GM13976 (cell line): ENCODE data around the gene ZSCAN10.

Source experiments
- DNase-seq: peaks from one replicate; pipeline ENCODE4 v3.0.0; 2012; ENCODE audit warnings: low spot score
- in situ Hi-C: fragments of 300-500 bp; cut with MboI; formaldehyde crosslinking; loops from one replicate; pipeline ENCODE4 v1.12.0; 2022; ENCODE audit warnings: low sequenced_read_pairs, mixed read lengths, inconsistent platforms; ENCODE audit not compliant: unreplicated experiment
- TF ChIP-seq, protein P1 (sequence below): IDR thresholded peaks from 2 replicates; pipeline ENCODE4 v1.5.1; 2012; ENCODE audit warnings: borderline replicate concordance, mild to moderate bottlenecking; ENCODE audit not compliant: insufficient read depth; ENCODE audit errors: extremely low read depth, missing control alignments, control extremely low read depth

ZSCAN10 gene

DNA sequence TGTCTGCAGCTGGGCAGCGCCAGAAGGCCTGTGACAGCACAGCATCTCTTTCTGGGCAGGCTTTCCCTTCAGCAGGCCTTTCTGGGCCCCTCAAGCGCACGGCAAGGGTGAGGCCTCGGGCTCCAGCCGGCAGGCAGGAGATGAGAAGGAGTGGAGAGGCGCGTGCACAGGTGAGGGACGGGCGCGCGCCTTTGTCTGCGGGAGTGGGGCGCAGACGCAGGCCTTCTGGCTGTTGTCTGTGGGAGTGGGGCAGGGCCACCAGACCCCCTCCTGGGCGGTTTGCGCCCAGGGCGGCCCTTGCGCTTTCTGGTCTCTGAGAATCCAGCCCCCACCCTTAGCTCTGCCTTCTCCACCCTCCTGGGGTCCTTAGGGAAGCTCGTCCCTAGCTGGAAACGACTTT, 19.8 kb upstream of the ZSCAN10 start:
- in situ Hi-C loops, result no loop called here
- DNase-seq, result no peak
- TF ChIP-seq, protein P1, sequence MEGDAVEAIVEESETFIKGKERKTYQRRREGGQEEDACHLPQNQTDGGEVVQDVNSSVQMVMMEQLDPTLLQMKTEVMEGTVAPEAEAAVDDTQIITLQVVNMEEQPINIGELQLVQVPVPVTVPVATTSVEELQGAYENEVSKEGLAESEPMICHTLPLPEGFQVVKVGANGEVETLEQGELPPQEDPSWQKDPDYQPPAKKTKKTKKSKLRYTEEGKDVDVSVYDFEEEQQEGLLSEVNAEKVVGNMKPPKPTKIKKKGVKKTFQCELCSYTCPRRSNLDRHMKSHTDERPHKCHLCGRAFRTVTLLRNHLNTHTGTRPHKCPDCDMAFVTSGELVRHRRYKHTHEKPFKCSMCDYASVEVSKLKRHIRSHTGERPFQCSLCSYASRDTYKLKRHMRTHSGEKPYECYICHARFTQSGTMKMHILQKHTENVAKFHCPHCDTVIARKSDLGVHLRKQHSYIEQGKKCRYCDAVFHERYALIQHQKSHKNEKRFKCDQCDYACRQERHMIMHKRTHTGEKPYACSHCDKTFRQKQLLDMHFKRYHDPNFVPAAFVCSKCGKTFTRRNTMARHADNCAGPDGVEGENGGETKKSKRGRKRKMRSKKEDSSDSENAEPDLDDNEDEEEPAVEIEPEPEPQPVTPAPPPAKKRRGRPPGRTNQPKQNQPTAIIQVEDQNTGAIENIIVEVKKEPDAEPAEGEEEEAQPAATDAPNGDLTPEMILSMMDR, result no peak

DNA sequence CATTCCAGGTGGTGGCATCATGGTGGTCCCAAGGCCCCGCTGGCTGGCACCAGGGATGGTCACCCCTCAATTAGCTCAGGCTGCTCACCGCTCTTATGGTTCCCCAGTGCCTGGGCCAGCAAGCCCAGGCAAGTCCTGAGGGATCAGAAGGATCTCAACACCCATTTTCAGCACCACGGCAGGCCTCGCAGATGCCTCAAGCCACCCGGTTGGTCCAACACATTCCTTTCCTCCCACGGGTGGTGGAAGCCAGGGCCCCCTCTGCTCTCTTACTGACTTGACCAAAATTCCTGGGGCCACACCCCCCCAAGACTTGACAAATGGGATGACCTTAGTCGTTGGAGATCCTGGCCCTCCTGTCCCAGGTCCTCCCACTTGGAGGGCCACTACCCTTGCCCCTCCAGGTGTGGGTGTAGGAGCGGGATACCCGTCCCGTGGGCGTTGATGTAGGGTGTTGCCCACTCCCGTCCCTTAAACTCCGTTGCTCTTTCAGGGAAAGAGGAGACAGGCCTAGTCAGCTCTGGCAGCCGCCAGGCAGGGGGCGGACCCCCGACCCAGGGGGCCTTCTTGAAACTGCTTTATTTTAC, 19.2 kb upstream of the ZSCAN10 start:
- no peak for DNase-seq
- in situ Hi-C loops, result no loop called here
- TF ChIP-seq, protein P1, result no peak

DNA sequence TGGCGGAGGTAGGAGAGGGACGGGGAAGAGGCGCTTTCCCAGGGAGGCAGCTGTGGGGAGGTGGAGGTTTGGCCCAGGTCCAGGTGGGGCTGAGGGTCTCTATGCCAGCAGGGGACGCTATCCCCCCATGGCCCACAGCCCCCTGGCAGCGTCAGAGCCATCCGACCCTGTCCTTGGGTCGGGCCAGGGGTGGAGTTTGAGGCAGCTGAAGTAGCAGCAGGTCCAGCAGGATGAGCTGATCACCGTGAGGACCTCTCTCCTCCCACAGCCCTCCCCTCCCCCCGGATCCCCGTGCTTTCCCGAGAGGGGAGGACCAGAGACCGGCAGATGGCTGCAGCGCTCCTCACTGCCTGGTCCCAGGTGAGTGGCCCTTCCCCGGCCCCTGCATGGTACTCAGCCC, 16.5 kb upstream of the ZSCAN10 start:
- TF ChIP-seq, protein P1, result no peak
- DNase-seq, result no peak
- in situ Hi-C loops, result no loop called here

DNA sequence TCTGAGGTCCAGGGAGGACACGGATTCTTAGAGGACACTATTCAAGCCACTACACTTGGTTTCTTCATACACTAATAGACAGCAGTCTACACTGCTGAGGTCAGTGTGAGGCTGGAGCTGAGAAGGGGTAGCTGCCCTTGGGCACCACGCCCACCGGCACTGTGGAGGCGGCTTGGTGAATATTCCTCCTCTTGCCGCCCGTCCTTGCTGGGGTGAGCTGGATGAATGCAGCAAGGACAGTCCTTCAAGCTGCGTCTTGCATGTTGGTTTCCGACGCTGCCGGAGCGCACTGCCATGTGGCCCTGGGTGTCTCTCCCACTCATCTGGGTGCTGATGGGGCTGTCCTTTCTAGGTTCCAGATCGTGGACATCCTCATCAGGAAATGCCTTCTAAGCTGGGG, 15.9 kb upstream of the ZSCAN10 start:
- DNase-seq, result no peak
- TF ChIP-seq, protein P1, result no peak
- in situ Hi-C loops, result no loop called here

DNA sequence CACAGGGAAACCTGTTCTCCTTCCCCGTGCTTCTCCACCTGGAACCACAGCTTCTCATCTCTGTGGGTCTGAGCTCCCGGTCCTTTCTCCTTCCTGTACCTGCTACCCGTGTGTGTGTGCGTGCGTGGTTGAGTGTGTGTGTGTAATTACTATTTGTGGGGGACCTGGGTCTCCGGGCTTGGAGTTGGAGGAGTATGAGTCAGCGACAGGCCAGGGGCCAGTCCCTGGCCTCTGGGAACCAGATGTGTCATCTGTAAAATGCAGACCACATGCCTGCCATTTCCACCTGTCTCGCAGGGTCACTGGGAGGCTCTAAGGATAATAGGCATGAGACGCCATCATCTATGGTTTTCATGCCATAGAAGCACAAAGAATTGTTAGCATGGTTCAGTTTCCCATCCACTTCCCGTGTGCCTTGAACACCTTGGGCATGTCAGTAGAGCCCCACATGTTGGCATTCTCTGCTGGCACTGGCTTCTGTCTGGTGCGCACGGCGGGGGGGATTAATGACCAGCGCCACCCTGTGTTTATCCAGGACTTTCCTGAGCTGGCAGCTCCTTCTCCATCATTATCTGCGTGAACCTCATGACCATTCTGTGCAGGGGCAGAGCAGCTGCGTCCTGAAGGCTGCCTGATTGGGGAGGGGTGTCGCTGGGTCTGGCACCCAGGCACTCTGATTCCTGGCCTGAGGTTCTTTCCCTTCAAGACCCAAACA, 14.8 kb upstream of the ZSCAN10 start:
- TF ChIP-seq, protein P1, result no peak
- in situ Hi-C loops, result no loop called here
- no peak for DNase-seq

DNA sequence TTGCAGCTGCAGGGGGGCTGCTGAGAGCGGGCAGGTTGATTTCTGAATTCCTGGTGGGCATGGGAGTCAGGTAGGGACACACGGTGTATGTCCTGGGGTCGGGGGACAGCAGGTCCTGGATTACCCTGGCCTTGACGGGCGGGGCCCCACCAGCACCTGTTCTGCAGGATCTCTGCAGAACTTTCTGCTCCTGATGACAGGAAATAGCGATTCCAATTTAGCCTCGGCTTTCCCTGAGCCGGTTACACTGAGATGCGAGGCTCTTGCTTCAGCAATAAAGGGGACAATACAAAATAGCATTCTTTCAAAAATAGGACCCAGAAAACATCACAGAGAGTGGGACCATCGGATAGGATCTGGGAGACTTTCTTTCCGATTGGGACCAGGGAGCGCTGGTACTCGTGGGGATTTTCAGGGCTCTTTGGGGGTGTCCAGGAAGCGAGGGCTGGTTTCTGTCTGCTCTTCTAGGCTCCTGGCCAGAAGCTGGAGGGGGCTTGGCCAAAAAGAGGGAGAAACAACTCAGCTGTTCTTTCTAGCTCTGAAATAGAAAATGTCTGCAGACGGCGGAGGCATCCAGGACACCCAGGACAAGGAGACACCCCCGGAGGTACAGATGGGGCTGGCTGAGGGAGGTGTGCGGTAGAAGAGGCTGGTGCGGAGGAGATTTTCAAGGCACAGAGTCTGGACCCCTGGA, 13.9 kb upstream of the ZSCAN10 start:
- TF ChIP-seq, protein P1, result no peak
- DNase-seq, result no peak
- in situ Hi-C loops, result no loop called here
